Stimulated activated CD4-positive, alpha-beta T cell treated with anti-CD3 and anti-CD28 coated beads, Interleukin-2, amount 100 ng/mL, for 24 hours (primary cell): ENCODE data around the gene ABHD2.
"Not testable (repeated sequence)": the region's sequence is repeated elsewhere in the genome, so short reads cannot be mapped to it uniquely, and the experiment has no call there.

ENCODE experiments used
- DNase-seq, 2 donors: peaks; one replicate each; pipeline ENCODE4 v3.0.0-alpha.2; 2020

Gene ABHD2

GRCh38 chr15:89087830-89088604, at the start of gene ABHD2:
ABHD2 (plus strand) TSS chr15:89088456; CDS start chr15:89116328, 27,872 bp downstream.
- DNase-seq, result peak; percentile 98 to 99

- DNase-seq, result no peak
Observed at GRCh38 chr15:89039142-89039541, 49.1 kb upstream of the ABHD2 start.

- DNase-seq, result no peak
Observed at GRCh38 chr15:89041507-89041906, 46.7 kb upstream of the ABHD2 start.

GRCh38 chr15:89042387-89042786, 45.9 kb upstream of the ABHD2 start:
- no peak for DNase-seq

- DNase-seq, result no peak
Observed at GRCh38 chr15:89043031-89044002, 44.9 kb upstream of the ABHD2 start.

- DNase-seq, result not testable (repeated sequence)
Observed at GRCh38 chr15:89049016-89049666, 39.1 kb upstream of the ABHD2 start.

- DNase-seq, result no peak
Observed at GRCh38 chr15:89051875-89052274, 36.4 kb upstream of the ABHD2 start.

- DNase-seq, result no peak
Observed at GRCh38 chr15:89052474-89052873, 35.8 kb upstream of the ABHD2 start.

- no peak for DNase-seq
Observed at GRCh38 chr15:89054873-89055272, 33.4 kb upstream of the ABHD2 start.

- peak; percentile 90 to 92 for DNase-seq
Observed at GRCh38 chr15:89057506-89058133, 30.6 kb upstream of the ABHD2 start.

- DNase-seq, result no peak
Observed at GRCh38 chr15:89058376-89058775, 29.9 kb upstream of the ABHD2 start.

GRCh38 chr15:89058876-89059405, 29.3 kb upstream of the ABHD2 start:
- no peak for DNase-seq

GRCh38 chr15:89066280-89066679, 22.0 kb upstream of the ABHD2 start:
- no peak for DNase-seq

- DNase-seq, result no peak
Observed at GRCh38 chr15:89067751-89068150, 20.5 kb upstream of the ABHD2 start.

GRCh38 chr15:89068325-89068784, 19.9 kb upstream of the ABHD2 start:
- DNase-seq, result peak; percentile 59 to 63

GRCh38 chr15:89070197-89071124, 17.8 kb upstream of the ABHD2 start:
- no peak for DNase-seq

GRCh38 chr15:89071471-89071870, 16.8 kb upstream of the ABHD2 start:
- no peak for DNase-seq

- no peak for DNase-seq
Observed at GRCh38 chr15:89072277-89072869, 15.9 kb upstream of the ABHD2 start.

GRCh38 chr15:89074402-89075012, 13.7 kb upstream of the ABHD2 start:
- no peak for DNase-seq

GRCh38 chr15:89075101-89075640, 13.1 kb upstream of the ABHD2 start:
- DNase-seq, result no peak
